ENCODE measurements around the gene CREG1. TPM values are rescaled to one million over a fixed set of nuclear protein-coding genes. Genes with fewer than 3 reads are reported as not detected.
A peak's percentile ranks its signal among the peaks of the same experiment; 100 is the strongest.

The CREG1 gene
- total RNA-seq, 2 experiments from 2014 or later: 45.9 to 52.2 TPM

DNA sequence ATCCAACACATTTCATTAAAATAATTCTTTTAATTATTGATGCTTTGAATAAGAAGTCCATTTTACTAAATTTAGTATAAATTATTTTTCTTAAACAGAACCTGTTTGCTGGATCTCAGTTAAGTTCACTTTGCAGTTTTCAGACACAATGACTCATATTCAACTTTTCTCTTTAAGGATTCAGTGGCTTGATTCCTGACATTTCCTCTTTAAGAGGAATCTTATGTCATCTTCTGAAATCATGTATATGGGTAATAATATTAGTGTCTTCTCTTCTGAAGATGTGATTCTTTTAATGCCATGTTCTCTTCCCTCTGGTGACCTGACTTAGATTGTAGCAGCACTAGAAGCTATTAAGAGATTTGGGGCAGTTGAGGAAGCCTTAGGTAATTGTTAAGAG is 12.6 kb downstream of the CREG1 start:
- no TSS peak for BruUV-seq (replicated peaks)

GRCh38 chr1:167538657-167539056 is 14.9 kb downstream of the CREG1 start:
- H3K4me2 ChIP-seq (ENCODE audit: low read length): peak overlapping the region; percentile 53
- ChIA-PET CTCF (ENCODE audit: unreplicated experiment) (no interaction called here), POLR2A (interaction anchor here (0.6 to 1.1 kb wide), 2 partner anchors 83 to 175 kb away, joined by 3 read pairs; no protein-coding TSS in a partner anchor)
- TF ChIP-seq EZH2phosphoT487 (IDR thresholded peaks at IDR 0.05; ENCODE audit: borderline replicate concordance, low read depth, low read length) (no peak), CTCF (conservative IDR thresholded peaks at IDR 0.05; ENCODE audit: low read length) (peak; percentile 19; the same call in 1 of the 2 replicates)
- H3K9me2 ChIP-seq (ENCODE audit: insufficient read depth, low read length): no peaks in the 10 kb centered on the region
- BruUV-seq (replicated peaks): no TSS peak
- H3K36me3 ChIP-seq (ENCODE audit: insufficient read depth, low read length): peaks cover 23% of the 10 kb centered on the region; the same call in 1 of the 2 replicates
- DNase-seq (ENCODE audit: low spot score): no peak
- H3K4me3 ChIP-seq (ENCODE audit: low read depth, low read length, poor library complexity, severe bottlenecking): peak overlapping the region; percentile 9
- H3K9me3 ChIP-seq (ENCODE audit: low read length): no peaks in the 10 kb centered on the region
- H3K79me2 ChIP-seq (ENCODE audit: insufficient read depth, low read depth, low read length): no peaks in the 10 kb centered on the region
- no peak overlapping the region for H3K27ac ChIP-seq (ENCODE audit: low read depth, low read length, poor library complexity, severe bottlenecking)
- peaks cover 54% of the 10 kb centered on the region for H3K4me1 ChIP-seq (ENCODE audit: insufficient read depth, low read length, poor library complexity, severe bottlenecking)
- intact Hi-C loops (cut with micrococcal nuclease; ENCODE audit: unreplicated experiment): loop anchor here (10.0 kb wide), 1 partner anchor 624 kb away; no protein-coding TSS in a partner anchor
- H2AFZ ChIP-seq (ENCODE audit: low read length): peak overlapping the region; percentile 55; the same call in 1 of the 2 replicates
- no peaks in the 10 kb centered on the region for H4K20me1 ChIP-seq (ENCODE audit: insufficient read depth, low read length)

More for the DNA sequence above, 12.6 kb downstream of the CREG1 start:
- H3K4me1 ChIP-seq (ENCODE audit: insufficient read depth, low read length, poor library complexity, severe bottlenecking): peaks cover 78% of the 10 kb centered on the region
- H3K4me2 ChIP-seq (ENCODE audit: low read length): peak overlapping the region; percentile 60
- no peak for DNase-seq (ENCODE audit: low spot score)
- no peaks in the 10 kb centered on the region for H3K9me3 ChIP-seq (ENCODE audit: low read length)
- no peaks in the 10 kb centered on the region for H3K79me2 ChIP-seq (ENCODE audit: insufficient read depth, low read depth, low read length)
- H3K36me3 ChIP-seq (ENCODE audit: insufficient read depth, low read length): peaks cover 45% of the 10 kb centered on the region
- no peak overlapping the region for H2AFZ ChIP-seq (ENCODE audit: low read length)
- intact Hi-C loops (cut with micrococcal nuclease; ENCODE audit: unreplicated experiment): loop anchor here (5.0 kb wide), 2 partner anchors 209 to 319 kb away; partner anchors contain the start of gene POU2F1
- TF ChIP-seq EZH2phosphoT487 (IDR thresholded peaks at IDR 0.05; ENCODE audit: borderline replicate concordance, low read depth, low read length) (no peak), CTCF (conservative IDR thresholded peaks at IDR 0.05; ENCODE audit: low read length) (no peak)
- CTCF ChIA-PET (ENCODE audit: unreplicated experiment): interaction anchor here (0.5 to 2.2 kb wide), 4 partner anchors 13 to 93 kb away, joined by 3 to 5 read pairs (median 4); partner anchors contain the start of gene CREG1
- peak overlapping the region; percentile 76 for H3K27ac ChIP-seq (ENCODE audit: low read depth, low read length, poor library complexity, severe bottlenecking)
- H3K9me2 ChIP-seq (ENCODE audit: insufficient read depth, low read length): no peaks in the 10 kb centered on the region
- POLR2A ChIA-PET: interaction anchor here (1.0 to 1.9 kb wide), 3 partner anchors 9 to 13 kb away, joined by 5 to 10 read pairs (median 8); partner anchors contain the start of gene CREG1
- no peaks in the 10 kb centered on the region for H4K20me1 ChIP-seq (ENCODE audit: insufficient read depth, low read length)
- no peak overlapping the region for H3K4me3 ChIP-seq (ENCODE audit: low read depth, low read length, poor library complexity, severe bottlenecking)

DNA sequence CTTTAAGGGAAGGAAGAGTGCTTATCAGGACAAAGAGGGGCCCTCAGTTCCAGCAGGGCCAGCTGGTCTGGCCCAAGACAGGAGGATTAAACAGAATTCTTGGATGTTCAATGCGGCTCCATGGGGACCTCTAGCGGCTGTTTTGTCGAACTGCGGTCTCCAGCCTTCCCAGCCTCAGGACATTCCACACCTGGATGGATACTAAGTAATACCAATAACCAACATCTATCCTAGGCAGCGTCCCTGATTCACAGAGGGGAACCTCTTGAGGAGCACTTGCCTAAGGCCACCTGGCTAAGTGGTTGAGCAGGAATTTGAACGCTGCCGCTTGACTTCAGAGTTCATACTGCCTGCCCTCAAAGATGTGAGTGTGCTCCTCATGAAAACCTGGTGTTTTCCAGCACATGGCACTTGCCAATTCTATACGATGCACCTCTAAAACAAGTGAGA is 19.7 kb downstream of the CREG1 start:
- no peak overlapping the region for H3K4me2 ChIP-seq (ENCODE audit: low read length)
- H3K9me3 ChIP-seq (ENCODE audit: low read length): no peaks in the 10 kb centered on the region
- H3K4me1 ChIP-seq (ENCODE audit: insufficient read depth, low read length, poor library complexity, severe bottlenecking): peaks cover 6% of the 10 kb centered on the region
- TF ChIP-seq CTCF (conservative IDR thresholded peaks at IDR 0.05; ENCODE audit: low read length) (peak; percentile 99), EZH2phosphoT487 (IDR thresholded peaks at IDR 0.05; ENCODE audit: borderline replicate concordance, low read depth, low read length) (no peak)
- H2AFZ ChIP-seq (ENCODE audit: low read length): no peak overlapping the region
- no TSS peak for BruUV-seq (replicated peaks)
- CTCF ChIA-PET (ENCODE audit: unreplicated experiment): interaction anchor here (0.7 to 2.2 kb wide), 7 partner anchors 17 to 90 kb away, joined by 3 to 6 read pairs (median 3); no protein-coding TSS in a partner anchor
- intact Hi-C loops (cut with micrococcal nuclease; ENCODE audit: unreplicated experiment): loop anchor here (1.0 to 10.0 kb wide), 5 partner anchors 92 to 619 kb away; no protein-coding TSS in a partner anchor
- no peak overlapping the region for H3K4me3 ChIP-seq (ENCODE audit: low read depth, low read length, poor library complexity, severe bottlenecking)
- no peak overlapping the region for H3K27ac ChIP-seq (ENCODE audit: low read depth, low read length, poor library complexity, severe bottlenecking)
- H4K20me1 ChIP-seq (ENCODE audit: insufficient read depth, low read length): no peaks in the 10 kb centered on the region
- no peaks in the 10 kb centered on the region for H3K36me3 ChIP-seq (ENCODE audit: insufficient read depth, low read length)
- H3K9me2 ChIP-seq (ENCODE audit: insufficient read depth, low read length): no peaks in the 10 kb centered on the region
- peak; percentile 73 for DNase-seq (ENCODE audit: low spot score)
- H3K79me2 ChIP-seq (ENCODE audit: insufficient read depth, low read depth, low read length): no peaks in the 10 kb centered on the region
- POLR2A ChIA-PET: interaction anchor here (0.7 to 2.3 kb wide), 5 partner anchors 15 to 90 kb away, joined by 3 to 8 read pairs (median 4); partner anchors contain the start of genes CD247 and CREG1
